OCI-LY7 (cell line): Measurements from ENCODE around the gene TRAF2. TPM values are rescaled to one million over a fixed set of nuclear protein-coding genes. Genes with fewer than 3 reads are reported as not detected.
"Not testable (repeated sequence)": the region's sequence is repeated elsewhere in the genome, so short reads cannot be mapped to it uniquely, and the experiment has no call there.

Experiments
- Bru-seq: library from RNA; stranded (reverse); fragments of 400-500 nt; gene quantifications from one replicate; lab custom pipeline; 2021; lab: Mats Ljungman, UMichigan
- BruChase-seq, 2 experiments: library from RNA; stranded (reverse); fragments of 400-500 nt; gene quantifications; one replicate each; lab custom pipeline; 2021; lab: Mats Ljungman, UMichigan
- BruUV-seq: library from RNA; stranded (reverse); fragments of 400-500 nt; replicated peaks from 2 replicates; lab custom pipeline; 2021; lab: Mats Ljungman, UMichigan
- CTCF ChIA-PET: fragments of 300-600 bp; sonication (Branson Sonifier 250); formaldehyde crosslinking; loops from one replicate; lab custom pipeline; 2022; ENCODE audit warnings: antibody characterized with exemption; ENCODE audit not compliant: unreplicated experiment; lab: Charles Lee
- POLR2A ChIA-PET: fragments of 300-600 bp; sonication (Branson Sonifier 250); formaldehyde crosslinking; loops from one replicate; lab custom pipeline; 2022; ENCODE audit warnings: antibody characterized with exemption; lab: Charles Lee
- DNase-seq: peaks from one replicate; pipeline ENCODE4 v3.0.0-alpha.2; 2015; ENCODE audit warnings: low spot score
- H2AFZ ChIP-seq: fragments of 200-600 bp; sonication (generic), shearing (Covaris generic); 2 replicates; pipeline ENCODE4 v1.6.1; 2014; ENCODE audit warnings: mild to moderate bottlenecking, antibody characterized with exemption, low read length, moderate library complexity
- H3K27ac ChIP-seq: fragments of 200-600 bp; sonication (generic); 2 replicates; pipeline ENCODE4 v1.5.1; 2014; ENCODE audit warnings: mixed run types, low read depth, mild to moderate bottlenecking, moderate library complexity, low read length, inconsistent platforms; ENCODE audit not compliant: poor library complexity, severe bottlenecking
- H3K36me3 ChIP-seq: fragments of 200-600 bp; sonication (generic); 2 replicates; pipeline ENCODE4 v1.6.1; 2014; ENCODE audit warnings: mild to moderate bottlenecking, antibody characterized with exemption, low read length, moderate library complexity, mixed read lengths; ENCODE audit not compliant: insufficient read depth
- H3K4me1 ChIP-seq: fragments of 200-600 bp; sonication (generic); 2 replicates; pipeline ENCODE4 v1.5.1; 2014; ENCODE audit warnings: mild to moderate bottlenecking, low read length; ENCODE audit not compliant: insufficient read depth, poor library complexity, severe bottlenecking
- H3K4me2 ChIP-seq: fragments of 200-600 bp; sonication (generic); 2 replicates; pipeline ENCODE4 v1.6.1; 2014; ENCODE audit warnings: mild to moderate bottlenecking, low read length
- H3K4me3 ChIP-seq: fragments of 200-600 bp; sonication (generic); 2 replicates; pipeline ENCODE4 v1.5.1; 2014; ENCODE audit warnings: mild to moderate bottlenecking, low read depth, low read length; ENCODE audit not compliant: poor library complexity, severe bottlenecking
- H3K79me2 ChIP-seq: fragments of 200-600 bp; sonication (generic); 2 replicates; pipeline ENCODE4 v1.6.1; 2016; ENCODE audit warnings: low read depth, mild to moderate bottlenecking, low read length, moderate library complexity, mixed read lengths; ENCODE audit not compliant: insufficient read depth
- H3K9me2 ChIP-seq: fragments of 200-600 bp; sonication (generic); 2 replicates; pipeline ENCODE4 v1.6.1; 2016; ENCODE audit warnings: mild to moderate bottlenecking, low read length, mixed read lengths; ENCODE audit not compliant: insufficient read depth
- H3K9me3 ChIP-seq: fragments of 200-600 bp; sonication (generic); 2 replicates; pipeline ENCODE4 v1.6.1; 2014; ENCODE audit warnings: mild to moderate bottlenecking, mixed run types, low read length, mixed read lengths
- H4K20me1 ChIP-seq: fragments of 200-600 bp; sonication (generic); 2 replicates; pipeline ENCODE4 v1.6.1; 2014; ENCODE audit warnings: mild to moderate bottlenecking, antibody characterized with exemption, low read length, moderate library complexity, mixed read lengths; ENCODE audit not compliant: insufficient read depth
- EZH2phosphoT487 ChIP-seq: fragments of 200-600 bp; sonication (generic); IDR thresholded peaks from 2 replicates; pipeline ENCODE4 v1.6.1; 2018; ENCODE audit warnings: low read depth, borderline replicate concordance, mild to moderate bottlenecking, mixed run types, antibody characterized with exemption, low read length, moderate library complexity, mixed read lengths
- intact Hi-C: fragments of 100-400 bp; cut with micrococcal nuclease; formaldehyde crosslinking; loops from one replicate; pipeline ENCODE4 v1.10.0; 2022; ENCODE audit not compliant: unreplicated experiment
- long read RNA-seq: library from polyadenylated mRNA; stranded (forward); transcript quantifications from one replicate; pipeline ENCODE4 v2.0.0, GENCODE V29; 2022
- total RNA-seq, 2 experiments: library from RNA; depleted of rRNA in 1 of 2; stranded (reverse); fragments of >200 nt in 1 of 2; shearing (Covaris generic) in 1 of 2; gene quantifications; 2 replicates each; pipeline ENCODE4 v1.2.3, GENCODE V29; 2014 to 2022
- TF ChIP-seq, protein P1 (sequence below): fragments of 200-600 bp; sonication (generic); conservative IDR thresholded peaks from 2 replicates; pipeline ENCODE4 v1.5.1; 2014; ENCODE audit warnings: mild to moderate bottlenecking, antibody characterized with exemption, low read length, moderate library complexity, mixed read lengths

Gene TRAF2, protein sequence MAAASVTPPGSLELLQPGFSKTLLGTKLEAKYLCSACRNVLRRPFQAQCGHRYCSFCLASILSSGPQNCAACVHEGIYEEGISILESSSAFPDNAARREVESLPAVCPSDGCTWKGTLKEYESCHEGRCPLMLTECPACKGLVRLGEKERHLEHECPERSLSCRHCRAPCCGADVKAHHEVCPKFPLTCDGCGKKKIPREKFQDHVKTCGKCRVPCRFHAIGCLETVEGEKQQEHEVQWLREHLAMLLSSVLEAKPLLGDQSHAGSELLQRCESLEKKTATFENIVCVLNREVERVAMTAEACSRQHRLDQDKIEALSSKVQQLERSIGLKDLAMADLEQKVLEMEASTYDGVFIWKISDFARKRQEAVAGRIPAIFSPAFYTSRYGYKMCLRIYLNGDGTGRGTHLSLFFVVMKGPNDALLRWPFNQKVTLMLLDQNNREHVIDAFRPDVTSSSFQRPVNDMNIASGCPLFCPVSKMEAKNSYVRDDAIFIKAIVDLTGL
- total RNA-seq (2014; rRNA removed; shearing (Covaris generic)) (31.4 and 34.7 TPM in 2 replicates), total RNA-seq (2022) (40.5 and 43.7 TPM in 2 replicates), Bru-seq, nascent RNA (percentile 63 among the genes with signal in this experiment), BruChase-seq, experiment 1, labeled RNA remaining after a 6-hour chase (percentile 77 among the genes with signal in this experiment), BruChase-seq, experiment 2, labeled RNA remaining after a 2-hour chase (percentile 70 among the genes with signal in this experiment)
- long read RNA-seq, transcript TRAF2-201 (11 exons, 2,264 nt) = major isoform, 42 of 74 reads
- long read RNA-seq, partial matches to known transcripts = 17 of 74 reads
- long read RNA-seq, other reads (novel, unspliced or antisense) = 15 of 74 reads

DNA sequence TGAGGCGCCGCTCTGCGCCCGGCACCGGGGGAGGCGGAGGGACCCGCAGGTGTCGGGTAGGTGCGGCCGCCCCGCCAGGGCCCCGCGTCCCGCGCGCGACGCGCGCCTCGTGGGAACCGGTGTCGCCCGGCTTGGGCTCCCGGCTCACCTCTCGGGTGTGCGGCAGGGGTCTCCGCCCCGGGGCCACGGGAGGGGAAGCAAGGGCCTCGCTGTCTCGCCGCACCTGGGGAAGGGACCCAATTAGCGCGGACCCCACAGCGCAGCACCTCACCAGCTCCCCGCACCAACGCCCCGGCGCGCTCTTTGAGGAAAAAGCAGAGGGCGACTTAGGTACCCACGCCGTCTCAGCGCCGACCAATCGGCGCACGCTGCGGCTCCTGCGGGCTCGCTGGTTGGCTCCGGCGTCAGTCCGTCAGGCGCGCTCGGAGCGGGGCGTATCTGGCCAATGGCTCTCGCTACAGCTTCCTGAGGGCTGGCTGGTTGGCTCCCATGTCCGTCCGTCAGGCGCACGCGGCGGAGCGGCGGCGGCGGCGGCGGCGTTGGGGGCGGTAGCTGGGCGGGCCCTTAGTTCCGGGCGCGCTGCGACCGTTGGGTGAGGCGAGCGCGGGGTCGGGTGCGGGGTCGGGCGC, at the start of gene TRAF2:
Gene TRAF2 (plus strand): TSS at position 567 of the 629 bp plus-strand sequence. CDS start 12,225 bp downstream, outside the sequence.
- CTCF ChIA-PET = no interaction called here
- Histone ChIP-seq H3K9me3 (no peaks in the 10 kb centered on the region), H3K36me3 (peaks cover 12% of the 10 kb centered on the region), H2AFZ (peak within 1 kb of the TSS; percentile 66; the same call in 1 of the 2 replicates), H3K4me3 (peak within 1 kb of the TSS; percentile 96), H3K4me1 (peaks cover 21% of the 10 kb centered on the region), H3K4me2 (peak within 1 kb of the TSS; percentile 79), H3K27ac (peak within 1 kb of the TSS; percentile 62), H4K20me1 (peaks cover 10% of the 10 kb centered on the region; the same call in 1 of the 2 replicates), H3K79me2 (peaks cover 42% of the 10 kb centered on the region), H3K9me2 (no peaks in the 10 kb centered on the region)
- DNase-seq = peak; percentile 99
- intact Hi-C loops = loop anchor here (1.0 to 5.0 kb wide), 5 partner anchors 19 to 143 kb away; partner anchors contain the start of genes ABCA2, C8G, EDF1 and FBXW5
- TF ChIP-seq, protein P1, sequence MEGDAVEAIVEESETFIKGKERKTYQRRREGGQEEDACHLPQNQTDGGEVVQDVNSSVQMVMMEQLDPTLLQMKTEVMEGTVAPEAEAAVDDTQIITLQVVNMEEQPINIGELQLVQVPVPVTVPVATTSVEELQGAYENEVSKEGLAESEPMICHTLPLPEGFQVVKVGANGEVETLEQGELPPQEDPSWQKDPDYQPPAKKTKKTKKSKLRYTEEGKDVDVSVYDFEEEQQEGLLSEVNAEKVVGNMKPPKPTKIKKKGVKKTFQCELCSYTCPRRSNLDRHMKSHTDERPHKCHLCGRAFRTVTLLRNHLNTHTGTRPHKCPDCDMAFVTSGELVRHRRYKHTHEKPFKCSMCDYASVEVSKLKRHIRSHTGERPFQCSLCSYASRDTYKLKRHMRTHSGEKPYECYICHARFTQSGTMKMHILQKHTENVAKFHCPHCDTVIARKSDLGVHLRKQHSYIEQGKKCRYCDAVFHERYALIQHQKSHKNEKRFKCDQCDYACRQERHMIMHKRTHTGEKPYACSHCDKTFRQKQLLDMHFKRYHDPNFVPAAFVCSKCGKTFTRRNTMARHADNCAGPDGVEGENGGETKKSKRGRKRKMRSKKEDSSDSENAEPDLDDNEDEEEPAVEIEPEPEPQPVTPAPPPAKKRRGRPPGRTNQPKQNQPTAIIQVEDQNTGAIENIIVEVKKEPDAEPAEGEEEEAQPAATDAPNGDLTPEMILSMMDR = no peak
- no peak for TF ChIP-seq EZH2phosphoT487
- no TSS peak for BruUV-seq
- POLR2A ChIA-PET = interaction anchor here (1.2 to 1.4 kb wide), 4 partner anchors 12 to 201 kb away, joined by 3 read pairs; partner anchors contain the start of gene MAN1B1

DNA sequence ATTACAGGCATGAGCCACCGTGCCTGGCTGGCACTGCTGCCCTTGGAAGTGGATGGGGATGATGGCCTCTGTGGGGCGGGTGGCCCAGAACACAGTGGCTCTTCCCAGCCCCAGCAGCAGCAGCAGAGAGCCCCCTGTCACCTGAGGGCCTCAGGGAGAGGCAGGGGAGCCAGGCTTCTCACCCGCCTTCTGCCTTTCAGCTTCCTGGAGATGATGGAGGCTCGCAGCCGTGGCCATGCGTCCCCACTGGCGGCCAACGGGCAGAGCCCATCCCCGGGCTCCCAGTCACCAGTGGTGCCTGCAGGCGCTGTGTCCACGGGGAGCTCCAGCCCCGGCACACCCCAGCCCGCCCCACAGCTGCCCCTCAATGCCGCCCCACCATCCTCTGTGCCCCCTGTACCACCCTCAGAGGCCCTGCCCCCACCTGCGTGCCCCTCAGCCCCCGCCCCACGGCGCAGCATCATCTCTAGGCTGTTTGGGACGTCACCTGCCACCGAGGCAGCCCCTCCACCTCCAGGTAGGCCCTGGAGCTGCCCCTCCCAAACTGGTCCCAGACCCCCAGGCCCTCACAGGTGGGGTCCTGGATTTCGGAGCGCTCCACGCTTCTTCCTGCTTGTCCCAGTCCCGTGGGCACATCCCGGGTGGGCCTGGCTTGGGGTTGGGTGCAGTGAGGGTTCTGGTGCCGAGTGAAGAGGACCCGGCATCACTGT, 49.0 kb upstream of the TRAF2 start:
- Histone ChIP-seq H4K20me1 (no peaks in the 10 kb centered on the region), H3K4me1 (peaks cover 6% of the 10 kb centered on the region), H3K36me3 (peaks cover 57% of the 10 kb centered on the region), H3K79me2 (no peaks in the 10 kb centered on the region), H3K9me2 (no peaks in the 10 kb centered on the region), H3K4me2 (no peak overlapping the region), H2AFZ (no peak overlapping the region), H3K27ac (no peak overlapping the region), H3K9me3 (no peaks in the 10 kb centered on the region), H3K4me3 (no peak overlapping the region)
- ChIA-PET CTCF (no interaction called here), POLR2A (no interaction called here)
- no peak for DNase-seq
- BruUV-seq = no TSS peak
- intact Hi-C loops = no loop called here
- no peak for TF ChIP-seq EZH2phosphoT487
- TF ChIP-seq, protein P1 = no peak

DNA sequence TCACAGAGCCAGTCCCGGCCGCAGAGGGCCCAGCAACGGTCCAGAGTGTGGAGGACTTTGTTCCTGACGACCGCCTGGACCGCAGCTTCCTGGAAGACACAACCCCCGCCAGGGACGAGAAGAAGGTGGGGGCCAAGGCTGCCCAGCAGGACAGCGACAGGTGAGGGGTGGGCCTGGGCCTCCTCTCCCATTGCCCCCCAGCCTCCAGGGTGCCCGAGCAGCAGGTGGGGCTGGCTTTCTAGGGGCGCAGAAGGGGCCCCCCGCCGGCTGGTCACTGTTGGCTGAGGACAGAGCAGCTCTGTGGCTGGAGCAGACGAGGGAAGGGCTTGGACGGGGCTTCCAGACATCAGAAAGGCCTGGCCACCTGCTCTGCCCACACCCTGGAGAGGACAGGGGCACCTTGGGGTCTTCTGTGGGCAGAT, 48.4 kb upstream of the TRAF2 start:
- H3K27ac ChIP-seq, H4K20me1 ChIP-seq, H2AFZ ChIP-seq, CTCF ChIA-PET, intact Hi-C loops, H3K9me3 ChIP-seq, H3K9me2 ChIP-seq, BruUV-seq, H3K4me1 ChIP-seq, POLR2A ChIA-PET, H3K79me2 ChIP-seq, H3K4me3 ChIP-seq, H3K4me2 ChIP-seq, DNase-seq: not testable (repeated sequence)
- peaks cover 53% of the 10 kb centered on the region for H3K36me3 ChIP-seq
